ENCODE results near the gene GARIN3. TPM values are rescaled to one million over a fixed set of nuclear protein-coding genes. Genes with fewer than 3 reads are reported as not detected.

The GARIN3 gene
- total RNA-seq, 1 experiment from 2014 or later, result not detected

DNA sequence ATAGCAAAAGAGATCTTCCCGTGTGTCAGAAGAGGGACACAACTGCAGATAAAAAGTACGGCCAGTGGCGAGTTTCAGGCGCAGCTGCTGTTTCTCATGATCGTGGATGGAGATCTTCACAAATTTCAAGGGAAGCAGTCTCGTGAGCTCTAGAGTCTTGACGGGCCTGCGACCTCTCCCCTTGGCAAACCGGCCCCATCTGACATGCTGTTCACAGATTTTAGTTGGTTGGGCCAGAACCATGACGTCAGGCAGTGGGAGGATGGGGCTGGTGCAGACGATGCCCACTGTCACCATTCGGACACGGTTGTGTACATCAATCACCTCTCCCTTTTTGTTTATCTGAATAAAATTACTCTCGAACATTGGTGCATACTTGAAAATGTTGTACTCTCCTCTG, 396 bp downstream of the GARIN3 start:
- Mint-ChIP-seq H3K27ac (ENCODE audit: unreplicated experiment) (no peak overlapping the region), H3K4me1 (ENCODE audit: low read depth, unreplicated experiment) (no peaks in the 10 kb centered on the region), H3K4me3 (ENCODE audit: unreplicated experiment) (no peak overlapping the region), H3K27me3 (ENCODE audit: insufficient read depth, unreplicated experiment) (peaks cover 16% of the 10 kb centered on the region), H3K9me3 (ENCODE audit: unreplicated experiment) (peaks cover 5% of the 10 kb centered on the region), H3K36me3 (ENCODE audit: insufficient read depth, unreplicated experiment) (no peaks in the 10 kb centered on the region)
- CTCF ChIA-PET, result no interaction called here
- peaks cover 2% of the 10 kb centered on the region; the same call in 1 of the 2 replicates for H3K27me3 ChIP-seq (replicated peaks; ENCODE audit: control insufficient read depth, insufficient read depth, low read length)
- H3K36me3 ChIP-seq (ENCODE audit: control insufficient read depth, insufficient read depth, low read length), result no peaks in the 10 kb centered on the region
- intact Hi-C loops (cut with micrococcal nuclease; ENCODE audit: unreplicated experiment), result no loop called here
- no peak overlapping the region for H3K4me3 ChIP-seq (ENCODE audit: low read depth, low read length)
- no peaks in the 10 kb centered on the region for H3K9me3 ChIP-seq
- POLR2A ChIA-PET, result no interaction called here
- DNase-seq, result no peak
- H3K4me1 ChIP-seq, result no peaks in the 10 kb centered on the region
- TF ChIP-seq, protein P1, sequence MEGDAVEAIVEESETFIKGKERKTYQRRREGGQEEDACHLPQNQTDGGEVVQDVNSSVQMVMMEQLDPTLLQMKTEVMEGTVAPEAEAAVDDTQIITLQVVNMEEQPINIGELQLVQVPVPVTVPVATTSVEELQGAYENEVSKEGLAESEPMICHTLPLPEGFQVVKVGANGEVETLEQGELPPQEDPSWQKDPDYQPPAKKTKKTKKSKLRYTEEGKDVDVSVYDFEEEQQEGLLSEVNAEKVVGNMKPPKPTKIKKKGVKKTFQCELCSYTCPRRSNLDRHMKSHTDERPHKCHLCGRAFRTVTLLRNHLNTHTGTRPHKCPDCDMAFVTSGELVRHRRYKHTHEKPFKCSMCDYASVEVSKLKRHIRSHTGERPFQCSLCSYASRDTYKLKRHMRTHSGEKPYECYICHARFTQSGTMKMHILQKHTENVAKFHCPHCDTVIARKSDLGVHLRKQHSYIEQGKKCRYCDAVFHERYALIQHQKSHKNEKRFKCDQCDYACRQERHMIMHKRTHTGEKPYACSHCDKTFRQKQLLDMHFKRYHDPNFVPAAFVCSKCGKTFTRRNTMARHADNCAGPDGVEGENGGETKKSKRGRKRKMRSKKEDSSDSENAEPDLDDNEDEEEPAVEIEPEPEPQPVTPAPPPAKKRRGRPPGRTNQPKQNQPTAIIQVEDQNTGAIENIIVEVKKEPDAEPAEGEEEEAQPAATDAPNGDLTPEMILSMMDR (IDR thresholded peaks at IDR 0.05; ENCODE audit: insufficient read depth in 1 of 2, low read depth in 1 of 2, low read length in 1 of 2, severe bottlenecking in 1 of 2, unreplicated experiment in 1 of 2), result no peak
- no TSS peak for BruUV-seq (replicated peaks)

DNA sequence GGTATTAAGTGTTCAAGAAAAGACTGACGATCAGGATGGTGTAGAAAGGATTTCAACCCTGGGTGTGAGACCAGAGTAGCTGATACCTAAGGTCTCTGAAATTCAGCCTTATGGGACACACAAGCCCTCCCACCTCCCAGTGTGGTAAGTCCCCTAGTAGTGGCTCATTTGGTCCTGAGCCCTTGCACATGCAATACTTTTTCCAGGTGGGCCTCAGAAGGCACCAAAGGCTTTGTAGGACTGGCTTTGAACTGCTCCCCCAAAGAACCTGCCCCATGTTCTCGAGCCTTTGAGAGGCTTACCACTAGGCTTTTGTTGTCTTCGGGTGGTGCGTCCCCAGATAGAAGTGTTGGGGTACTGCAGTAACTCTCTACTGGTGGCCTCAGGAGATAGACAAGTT, 803 bp downstream of the GARIN3 start:
- CTCF ChIA-PET, result no interaction called here
- no peaks in the 10 kb centered on the region for H3K9me3 ChIP-seq
- Mint-ChIP-seq H3K36me3 (ENCODE audit: insufficient read depth, unreplicated experiment) (no peaks in the 10 kb centered on the region), H3K9me3 (ENCODE audit: unreplicated experiment) (peaks cover under 1% of the 10 kb centered on the region), H3K27me3 (ENCODE audit: insufficient read depth, unreplicated experiment) (peaks cover 16% of the 10 kb centered on the region), H3K4me1 (ENCODE audit: low read depth, unreplicated experiment) (no peaks in the 10 kb centered on the region), H3K27ac (ENCODE audit: unreplicated experiment) (no peak overlapping the region), H3K4me3 (ENCODE audit: unreplicated experiment) (no peak overlapping the region)
- peaks cover 2% of the 10 kb centered on the region; the same call in 1 of the 2 replicates for H3K27me3 ChIP-seq (replicated peaks; ENCODE audit: control insufficient read depth, insufficient read depth, low read length)
- intact Hi-C loops (cut with micrococcal nuclease; ENCODE audit: unreplicated experiment), result no loop called here
- DNase-seq, result no peak
- TF ChIP-seq, protein P1 (IDR thresholded peaks at IDR 0.05; ENCODE audit: insufficient read depth in 1 of 2, low read depth in 1 of 2, low read length in 1 of 2, severe bottlenecking in 1 of 2, unreplicated experiment in 1 of 2), result no peak
- no peak overlapping the region for H3K4me3 ChIP-seq (ENCODE audit: low read depth, low read length)
- no peaks in the 10 kb centered on the region for H3K4me1 ChIP-seq
- BruUV-seq (replicated peaks), result no TSS peak
- H3K36me3 ChIP-seq (ENCODE audit: control insufficient read depth, insufficient read depth, low read length), result no peaks in the 10 kb centered on the region
- POLR2A ChIA-PET, result no interaction called here

DNA sequence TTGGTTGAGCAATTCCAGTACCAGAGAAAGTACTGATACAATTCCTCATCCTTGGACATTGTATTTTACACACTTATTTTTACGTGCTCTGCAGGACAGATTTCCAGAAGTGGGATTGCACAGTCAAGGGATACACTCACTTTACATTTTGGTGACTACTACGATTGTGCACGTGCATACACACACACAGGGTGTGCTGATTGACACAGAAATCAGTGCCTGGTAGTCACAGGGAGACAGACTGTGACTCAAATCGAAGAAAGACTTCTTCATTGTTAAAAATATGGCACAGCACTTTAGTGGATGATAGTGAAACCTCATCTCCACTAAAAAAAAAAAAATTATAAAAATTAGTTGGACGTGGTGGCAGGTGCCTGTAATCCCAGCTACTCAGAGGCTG, 1.5 kb downstream of the GARIN3 start:
- H3K4me1 ChIP-seq, result no peaks in the 10 kb centered on the region
- DNase-seq, result no peak
- no peaks in the 10 kb centered on the region for H3K9me3 ChIP-seq
- H3K36me3 ChIP-seq (ENCODE audit: control insufficient read depth, insufficient read depth, low read length), result no peaks in the 10 kb centered on the region
- CTCF ChIA-PET, result no interaction called here
- intact Hi-C loops (cut with micrococcal nuclease; ENCODE audit: unreplicated experiment), result no loop called here
- TF ChIP-seq, protein P1 (IDR thresholded peaks at IDR 0.05; ENCODE audit: insufficient read depth in 1 of 2, low read depth in 1 of 2, low read length in 1 of 2, severe bottlenecking in 1 of 2, unreplicated experiment in 1 of 2), result no peak
- peaks cover 2% of the 10 kb centered on the region; the same call in 1 of the 2 replicates for H3K27me3 ChIP-seq (replicated peaks; ENCODE audit: control insufficient read depth, insufficient read depth, low read length)
- no TSS peak for BruUV-seq (replicated peaks)
- no peaks in the 10 kb centered on the region for H3K36me3 Mint-ChIP-seq (ENCODE audit: insufficient read depth, unreplicated experiment)
- peaks cover 19% of the 10 kb centered on the region for H3K27me3 Mint-ChIP-seq (ENCODE audit: insufficient read depth, unreplicated experiment)
- POLR2A ChIA-PET, result no interaction called here
- H3K4me1 Mint-ChIP-seq (ENCODE audit: low read depth, unreplicated experiment), result no peaks in the 10 kb centered on the region
- no peaks in the 10 kb centered on the region for H3K9me3 Mint-ChIP-seq (ENCODE audit: unreplicated experiment)
- H3K4me3 ChIP-seq (ENCODE audit: low read depth, low read length), result no peak overlapping the region
- H3K4me3 Mint-ChIP-seq (ENCODE audit: unreplicated experiment), result no peak overlapping the region
- no peak overlapping the region for H3K27ac Mint-ChIP-seq (ENCODE audit: unreplicated experiment)
